ENCODE results near the gene THBS2.
"Not testable (repeated sequence)": the region's sequence is repeated elsewhere in the genome, so short reads cannot be mapped to it uniquely, and the experiment has no call there.

DNA sequence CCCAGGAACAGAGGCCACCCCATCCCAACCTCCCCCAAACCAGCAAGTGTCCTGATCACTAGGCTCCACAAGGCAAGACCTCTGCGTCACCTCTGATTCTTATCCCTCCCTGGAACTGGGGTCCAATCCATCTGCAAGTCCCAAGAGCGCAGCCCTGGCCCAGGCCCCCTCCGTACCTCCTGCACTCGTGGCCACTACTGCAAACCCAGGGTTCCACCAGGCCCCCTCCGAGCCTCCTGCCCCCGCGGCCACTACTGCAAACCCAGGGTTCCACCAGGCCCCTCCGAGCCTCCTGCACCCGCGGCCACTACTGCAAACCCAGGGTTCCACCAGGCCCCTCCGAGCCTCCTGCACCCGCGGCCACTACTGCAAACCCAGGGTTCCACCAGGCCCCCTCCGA is 9.0 kb upstream of the THBS2 start:
- TF ChIP-seq, protein P1, sequence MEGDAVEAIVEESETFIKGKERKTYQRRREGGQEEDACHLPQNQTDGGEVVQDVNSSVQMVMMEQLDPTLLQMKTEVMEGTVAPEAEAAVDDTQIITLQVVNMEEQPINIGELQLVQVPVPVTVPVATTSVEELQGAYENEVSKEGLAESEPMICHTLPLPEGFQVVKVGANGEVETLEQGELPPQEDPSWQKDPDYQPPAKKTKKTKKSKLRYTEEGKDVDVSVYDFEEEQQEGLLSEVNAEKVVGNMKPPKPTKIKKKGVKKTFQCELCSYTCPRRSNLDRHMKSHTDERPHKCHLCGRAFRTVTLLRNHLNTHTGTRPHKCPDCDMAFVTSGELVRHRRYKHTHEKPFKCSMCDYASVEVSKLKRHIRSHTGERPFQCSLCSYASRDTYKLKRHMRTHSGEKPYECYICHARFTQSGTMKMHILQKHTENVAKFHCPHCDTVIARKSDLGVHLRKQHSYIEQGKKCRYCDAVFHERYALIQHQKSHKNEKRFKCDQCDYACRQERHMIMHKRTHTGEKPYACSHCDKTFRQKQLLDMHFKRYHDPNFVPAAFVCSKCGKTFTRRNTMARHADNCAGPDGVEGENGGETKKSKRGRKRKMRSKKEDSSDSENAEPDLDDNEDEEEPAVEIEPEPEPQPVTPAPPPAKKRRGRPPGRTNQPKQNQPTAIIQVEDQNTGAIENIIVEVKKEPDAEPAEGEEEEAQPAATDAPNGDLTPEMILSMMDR (IDR thresholded peaks at IDR 0.05): not testable (repeated sequence)
- TF ChIP-seq ZFX (IDR thresholded peaks at IDR 0.05; ENCODE audit: borderline replicate concordance): not testable (repeated sequence)
